K562 (cell line): Measurements from ENCODE around the gene PIK3C2G.

ENCODE experiments used
- DNMT1 ChIP-seq: fragments of 450-650 bp; IDR thresholded peaks from 2 replicates; pipeline ENCODE4 v1.6.1; 2016; ENCODE audit warnings: antibody characterized with exemption, mild to moderate bottlenecking
- PML ChIP-seq: IDR thresholded peaks from 2 replicates; pipeline ENCODE4 v1.6.1; 2012; ENCODE audit warnings: low read length, inconsistent platforms
- ZNF3 ChIP-seq: fragments of 250-450 bp; sonication (Bioruptor Pico); IDR thresholded peaks from 2 replicates; pipeline ENCODE4 v1.5.0; 2021; ENCODE audit warnings: mild to moderate bottlenecking, moderate library complexity
- TF ChIP-seq, protein P1 (sequence below): fragments of 450-650 bp; conservative IDR thresholded peaks from 2 replicates; pipeline ENCODE4 v1.6.1; 2016; ENCODE audit warnings: missing genetic modification characterization, low read depth, mild to moderate bottlenecking, missing compliant biosample characterization, moderate library complexity
- TF ChIP-seq, protein P2 (sequence below), 3 experiments: IDR thresholded peaks in 2 of 3; conservative IDR thresholded peaks in 1 of 3; 2 replicates each; pipeline ENCODE4 v1.5.1; 2011 to 2012; ENCODE audit warnings: low read length in 3 of 3, mild to moderate bottlenecking in 3 of 3, control low read depth in 2 of 3, improper control_type of control experiment in 1 of 3, inconsistent platforms in 1 of 3, low read depth in 1 of 3, mixed read lengths in 1 of 3, moderate library complexity in 1 of 3; ENCODE audit not compliant: insufficient read depth in 2 of 3

DNA sequence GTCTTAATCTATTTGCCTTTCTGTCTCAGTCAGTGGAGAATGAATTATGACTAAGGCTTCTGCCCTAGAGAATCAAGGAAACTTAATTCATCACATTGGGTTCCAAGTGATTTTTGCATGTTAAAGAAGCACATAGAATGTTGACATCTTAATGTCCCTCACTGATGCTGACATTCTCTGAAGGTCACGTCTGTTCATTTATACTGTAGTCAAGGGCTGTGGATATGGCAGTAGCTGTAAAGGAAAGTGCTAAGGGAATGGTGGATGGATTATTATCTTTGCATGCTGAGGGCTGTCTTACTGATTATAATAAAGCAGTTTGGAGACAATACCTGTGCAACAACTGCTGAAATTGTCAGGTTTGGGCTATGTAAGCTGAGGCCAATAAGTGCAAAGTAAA is 315.3 kb downstream of the PIK3C2G start:
- TF ChIP-seq, protein P1, sequence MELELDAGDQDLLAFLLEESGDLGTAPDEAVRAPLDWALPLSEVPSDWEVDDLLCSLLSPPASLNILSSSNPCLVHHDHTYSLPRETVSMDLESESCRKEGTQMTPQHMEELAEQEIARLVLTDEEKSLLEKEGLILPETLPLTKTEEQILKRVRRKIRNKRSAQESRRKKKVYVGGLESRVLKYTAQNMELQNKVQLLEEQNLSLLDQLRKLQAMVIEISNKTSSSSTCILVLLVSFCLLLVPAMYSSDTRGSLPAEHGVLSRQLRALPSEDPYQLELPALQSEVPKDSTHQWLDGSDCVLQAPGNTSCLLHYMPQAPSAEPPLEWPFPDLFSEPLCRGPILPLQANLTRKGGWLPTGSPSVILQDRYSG (tag): no peak
- TF ChIP-seq, protein P2, sequence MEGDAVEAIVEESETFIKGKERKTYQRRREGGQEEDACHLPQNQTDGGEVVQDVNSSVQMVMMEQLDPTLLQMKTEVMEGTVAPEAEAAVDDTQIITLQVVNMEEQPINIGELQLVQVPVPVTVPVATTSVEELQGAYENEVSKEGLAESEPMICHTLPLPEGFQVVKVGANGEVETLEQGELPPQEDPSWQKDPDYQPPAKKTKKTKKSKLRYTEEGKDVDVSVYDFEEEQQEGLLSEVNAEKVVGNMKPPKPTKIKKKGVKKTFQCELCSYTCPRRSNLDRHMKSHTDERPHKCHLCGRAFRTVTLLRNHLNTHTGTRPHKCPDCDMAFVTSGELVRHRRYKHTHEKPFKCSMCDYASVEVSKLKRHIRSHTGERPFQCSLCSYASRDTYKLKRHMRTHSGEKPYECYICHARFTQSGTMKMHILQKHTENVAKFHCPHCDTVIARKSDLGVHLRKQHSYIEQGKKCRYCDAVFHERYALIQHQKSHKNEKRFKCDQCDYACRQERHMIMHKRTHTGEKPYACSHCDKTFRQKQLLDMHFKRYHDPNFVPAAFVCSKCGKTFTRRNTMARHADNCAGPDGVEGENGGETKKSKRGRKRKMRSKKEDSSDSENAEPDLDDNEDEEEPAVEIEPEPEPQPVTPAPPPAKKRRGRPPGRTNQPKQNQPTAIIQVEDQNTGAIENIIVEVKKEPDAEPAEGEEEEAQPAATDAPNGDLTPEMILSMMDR (IDR thresholded peaks at IDR 0.05 in 2 of 3, conservative IDR thresholded peaks at IDR 0.05 in 1 of 3; ENCODE audit: insufficient read depth in 2 of 3, low read depth in 1 of 3, low read length in 3 of 3): no peak
- TF ChIP-seq PML: no peak
- no peak for TF ChIP-seq DNMT1
- TF ChIP-seq ZNF3 (CRISPR knock-in tag): no peak
